HCT116 (cell line): ENCODE data around the gene PAPOLB. TPM values are rescaled to one million over a fixed set of nuclear protein-coding genes. Genes with fewer than 3 reads are reported as not detected.

ENCODE experiments used
- ATAC-seq: fragments of 200-7000 bp; cut with Tn5 transposase; 2 replicates; pipeline ENCODE4 v1.9.1; 2020; ENCODE audit warnings: mild to moderate bottlenecking, moderate library complexity
- BruUV-seq: library from RNA; stranded (reverse); fragments of 400-500 nt; replicated peaks from 2 replicates; lab custom pipeline; 2021; lab: Mats Ljungman, UMichigan
- CTCF ChIA-PET: fragments of 300-600 bp; sonication (Branson Sonifier 250); formaldehyde crosslinking; loops from one replicate; lab custom pipeline; 2021; ENCODE audit warnings: antibody characterized with exemption; lab: Charles Lee
- POLR2A ChIA-PET: fragments of 300-600, 350-600 bp; sonication (Branson Sonifier 250); formaldehyde crosslinking; loops from one replicate; lab custom pipeline; 2021; ENCODE audit warnings: antibody characterized with exemption; lab: Charles Lee
- RAD21 ChIA-PET, 2 experiments: fragments of 300-600 bp; sonication (Branson Sonifier 250); formaldehyde crosslinking; loops; one replicate each; lab custom pipeline; 2023; ENCODE audit warnings: low total read pairs in 2 of 2; ENCODE audit not compliant: uncharacterized antibody in 2 of 2, unreplicated experiment in 2 of 2, low non-redundant PET in 1 of 2; lab: Charles Lee
- DNase-seq: peaks from one replicate; pipeline ENCODE4 v3.0.0-alpha.2; 2010; ENCODE audit warnings: low read depth, low spot score
- H2AFZ ChIP-seq: fragments of 200-600 bp; shearing (Covaris generic), sonication (generic); 2 replicates; pipeline ENCODE4 v1.6.1; 2017; ENCODE audit warnings: low read depth, mixed run types, mixed read lengths, antibody characterized with exemption, low read length; ENCODE audit not compliant: poor library complexity, severe bottlenecking
- H3K27ac ChIP-seq: 2 replicates; pipeline ENCODE4 v1.5.1; 2012; ENCODE audit warnings: low read depth, low read length
- H3K27me3 ChIP-seq: fragments of 200-600 bp; sonication (generic); 2 replicates; pipeline ENCODE4 v1.6.1; 2016; ENCODE audit warnings: mixed run types, low read length, mixed read lengths; ENCODE audit not compliant: insufficient read depth
- H3K36me3 ChIP-seq, 2 experiments: fragments of 200-500 bp in 1 of 2; fragments of 200-600 bp in 1 of 2; sonication (Bioruptor generic) in 1 of 2; sonication (generic) in 1 of 2; 2 replicates each; pipeline versions ENCODE4 v1.5.1 to v1.6.1; 2014 to 2016; ENCODE audit warnings: low read length in 2 of 2, inconsistent platforms in 1 of 2, mixed read lengths in 1 of 2, mixed run types in 1 of 2; ENCODE audit not compliant: insufficient read depth in 2 of 2, control insufficient read depth in 1 of 2
- H3K4me1 ChIP-seq, 2 experiments: fragments of 200-600 bp in 1 of 2; sonication (generic) in 1 of 2; 2 replicates each; pipeline versions ENCODE4 v1.5.1 to v1.6.1; 2012 to 2017; ENCODE audit warnings: low read length in 2 of 2, inconsistent platforms in 1 of 2, mild to moderate bottlenecking in 1 of 2, mixed read lengths in 1 of 2, mixed run types in 1 of 2, moderate library complexity in 1 of 2; ENCODE audit not compliant: insufficient read depth in 2 of 2, control insufficient read depth in 1 of 2
- H3K4me2 ChIP-seq: fragments of 200-600 bp; sonication (generic); 2 replicates; pipeline ENCODE4 v1.6.1; 2017; ENCODE audit warnings: mixed run types, low read length, mixed read lengths
- H3K4me3 ChIP-seq, 2 experiments: fragments of 200-600 bp in 1 of 2; sonication (generic) in 1 of 2; replicated peaks in 1 of 2; 2 replicates each; pipeline ENCODE4 v1.5.1; 2011 to 2016; ENCODE audit warnings: low read length in 2 of 2, control low read depth in 1 of 2, low read depth in 1 of 2, mild to moderate bottlenecking in 1 of 2, mixed read lengths in 1 of 2, mixed run types in 1 of 2
- H3K79me2 ChIP-seq: fragments of 200-600 bp; sonication (generic); 2 replicates; pipeline ENCODE4 v1.6.1; 2017; ENCODE audit warnings: mild to moderate bottlenecking, mixed run types, low read length, moderate library complexity, mixed read lengths; ENCODE audit not compliant: insufficient read depth
- H3K9ac ChIP-seq: fragments of 200-600 bp; sonication (generic); 2 replicates; pipeline ENCODE4 v1.6.1; 2016; ENCODE audit warnings: low read length, mixed read lengths
- H3K9me2 ChIP-seq: fragments of 200-600 bp; sonication (generic), shearing (Covaris generic); 2 replicates; pipeline ENCODE4 v1.6.1; 2017; ENCODE audit warnings: mixed run types, mild to moderate bottlenecking, moderate library complexity; ENCODE audit not compliant: insufficient read depth
- H3K9me3 ChIP-seq, 2 experiments: fragments of 200-500 bp in 1 of 2; fragments of 200-600 bp in 1 of 2; sonication (Bioruptor generic) in 1 of 2; sonication (generic) in 1 of 2; 2 replicates each; pipeline ENCODE4 v1.6.1; 2014 to 2017; ENCODE audit warnings: low read length in 2 of 2, mixed read lengths in 2 of 2, inconsistent platforms in 1 of 2, low read depth in 1 of 2, mild to moderate bottlenecking in 1 of 2, mixed run types in 1 of 2, moderate library complexity in 1 of 2; ENCODE audit not compliant: control insufficient read depth in 1 of 2, insufficient read depth in 1 of 2
- H4K20me1 ChIP-seq: fragments of 200-600 bp; sonication (generic), shearing (Covaris generic); 2 replicates; pipeline ENCODE4 v1.6.1; 2017; ENCODE audit warnings: mixed run types, mild to moderate bottlenecking, moderate library complexity; ENCODE audit not compliant: insufficient read depth
- CBX3 ChIP-seq: IDR thresholded peaks from 2 replicates; pipeline ENCODE4 v1.6.1; 2012; ENCODE audit warnings: low read depth
- CEBPB ChIP-seq: IDR thresholded peaks from 2 replicates; pipeline ENCODE4 v1.6.1; 2012; ENCODE audit warnings: low read depth
- CTCF ChIP-seq, 3 experiments: fragments of 200-600 bp in 1 of 3; sonication (generic) in 1 of 3; IDR thresholded peaks in 2 of 3; conservative IDR thresholded peaks in 1 of 3; 2 replicates each; pipeline ENCODE4 v1.5.1; 2012 to 2017; ENCODE audit warnings: low read depth in 2 of 3, low read length in 2 of 3, antibody characterized with exemption in 1 of 3, borderline replicate concordance in 1 of 3, control low read depth in 1 of 3, mild to moderate bottlenecking in 1 of 3, mixed read lengths in 1 of 3, mixed run types in 1 of 3, moderate library complexity in 1 of 3; ENCODE audit not compliant: insufficient read depth in 1 of 3
- EGR1 ChIP-seq: IDR thresholded peaks from 2 replicates; pipeline ENCODE4 v1.6.1; 2012; ENCODE audit warnings: low read depth
- ELF1 ChIP-seq: IDR thresholded peaks from 2 replicates; pipeline ENCODE4 v1.6.1; 2012; ENCODE audit warnings: low read depth, borderline replicate concordance
- EZH2 ChIP-seq: fragments of 200-600 bp; sonication (generic); IDR thresholded peaks from 2 replicates; pipeline ENCODE4 v1.6.1; 2017; ENCODE audit warnings: antibody characterized with exemption, mixed run types
- EZH2phosphoT487 ChIP-seq: fragments of 200-600 bp; IDR thresholded peaks from 2 replicates; pipeline ENCODE4 v1.6.1; 2018; ENCODE audit warnings: antibody characterized with exemption, borderline replicate concordance
- FOSL1 ChIP-seq: IDR thresholded peaks from 2 replicates; pipeline ENCODE4 v1.6.1; 2012; ENCODE audit warnings: low read depth
- JUND ChIP-seq: IDR thresholded peaks from 2 replicates; pipeline ENCODE4 v1.6.1; 2012
- POLR2A ChIP-seq: IDR thresholded peaks from 2 replicates; pipeline ENCODE4 v1.7.0; 2011; ENCODE audit warnings: borderline replicate concordance; ENCODE audit not compliant: insufficient read depth, insufficient read length; ENCODE audit errors: extremely low read depth
- POLR2AphosphoS5 ChIP-seq: IDR thresholded peaks from 2 replicates; pipeline ENCODE4 v1.6.1; 2011; ENCODE audit warnings: mild to moderate bottlenecking, low read depth, low read length, moderate library complexity
- REST ChIP-seq: IDR thresholded peaks from 2 replicates; pipeline ENCODE4 v1.6.1; 2012; ENCODE audit warnings: low read depth
- SP1 ChIP-seq: IDR thresholded peaks from 2 replicates; pipeline ENCODE4 v1.6.1; 2012; ENCODE audit warnings: low read depth
- SRF ChIP-seq: IDR thresholded peaks from 2 replicates; pipeline ENCODE4 v1.6.1; 2012; ENCODE audit warnings: low read depth
- TCF7L2 ChIP-seq: IDR thresholded peaks from 2 replicates; pipeline ENCODE4 v1.7.0; 2011; ENCODE audit warnings: borderline replicate concordance, inconsistent platforms; ENCODE audit not compliant: insufficient read depth, insufficient read length; ENCODE audit errors: extremely low read depth
- ZFX ChIP-seq: fragments of 450-650 bp; IDR thresholded peaks from 2 replicates; pipeline ENCODE4 v1.6.1; 2017
- ZNF274 ChIP-seq: fragments of 200-500 bp; sonication (Bioruptor generic); IDR thresholded peaks from 2 replicates; pipeline ENCODE4 v1.6.1; 2014; ENCODE audit warnings: mild to moderate bottlenecking, low read depth, low read length, inconsistent platforms
- intact Hi-C: fragments of 100-400 bp; cut with micrococcal nuclease; formaldehyde crosslinking; loops from 2 replicates; pipeline ENCODE4 v1.10.0; 2022
- total RNA-seq: library from RNA; stranded (reverse); gene quantifications from one replicate; pipeline ENCODE4 v1.2.1, GENCODE V29; 2021; ENCODE audit not compliant: unreplicated experiment
- TF ChIP-seq, protein P1 (sequence below): IDR thresholded peaks from 2 replicates; pipeline ENCODE4 v1.6.1; 2012

Gene PAPOLB
- total RNA-seq, 1 experiment from 2014 or later = 0.20 TPM

DNA sequence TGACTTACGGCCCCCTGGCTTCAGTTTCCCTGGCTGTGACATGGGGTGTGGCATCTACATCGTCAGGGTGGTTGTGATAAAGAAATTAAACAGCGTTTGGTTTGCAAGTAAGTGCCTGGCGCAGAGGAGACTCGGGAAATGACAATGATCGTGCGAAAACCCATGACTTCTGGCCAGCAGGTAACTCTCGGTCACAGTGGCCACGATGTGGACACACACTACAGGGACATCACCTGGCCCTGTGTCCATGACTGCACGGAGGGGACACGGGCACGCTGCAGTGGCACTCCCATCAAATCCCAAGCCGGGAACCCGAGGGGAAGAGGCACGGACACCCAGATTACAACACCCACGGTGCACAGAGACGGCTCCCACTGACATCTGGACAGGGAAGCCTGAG, 28.7 kb downstream of the PAPOLB start:
- DNase-seq (no peak), ATAC-seq (no peak)
- Histone ChIP-seq H3K9ac (no peak overlapping the region), H3K4me3 (no peak overlapping the region), H3K4me1 (no peaks in the 10 kb centered on the region), H3K79me2 (no peaks in the 10 kb centered on the region), H3K27me3 (no peaks in the 10 kb centered on the region), H2AFZ (no peak overlapping the region), H3K36me3 (no peaks in the 10 kb centered on the region), H3K9me2 (no peaks in the 10 kb centered on the region), H4K20me1 (no peaks in the 10 kb centered on the region), H3K4me2 (no peak overlapping the region), H3K27ac (no peak overlapping the region), H3K9me3 (no peaks in the 10 kb centered on the region)
- POLR2A ChIA-PET = no interaction called here
- intact Hi-C loops = no loop called here
- TF ChIP-seq CEBPB (no peak), ZFX (no peak), EZH2 (no peak), POLR2AphosphoS5 (no peak), JUND (no peak), SP1 (no peak), CTCF (IDR thresholded peaks at IDR 0.05 in 2 of 3, conservative IDR thresholded peaks at IDR 0.05 in 1 of 3; ENCODE audit: borderline replicate concordance in 1 of 3, insufficient read depth in 1 of 3, low read depth in 2 of 3, low read length in 2 of 3) (no peak), SRF (no peak), ZNF274 (no peak), ELF1 (no peak), TCF7L2 (no peak), REST (no peak), EZH2phosphoT487 (no peak), EGR1 (no peak), CBX3 (no peak), POLR2A (no peak), FOSL1 (no peak)
- TF ChIP-seq, protein P1, sequence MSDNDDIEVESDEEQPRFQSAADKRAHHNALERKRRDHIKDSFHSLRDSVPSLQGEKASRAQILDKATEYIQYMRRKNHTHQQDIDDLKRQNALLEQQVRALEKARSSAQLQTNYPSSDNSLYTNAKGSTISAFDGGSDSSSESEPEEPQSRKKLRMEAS = no peak
- CTCF ChIA-PET = no interaction called here
- RAD21 ChIA-PET = no interaction called here
- no TSS peak for BruUV-seq
